Measurements from ENCODE around the gene TACC2. TPM values are rescaled to one million over a fixed set of nuclear protein-coding genes. Genes with fewer than 3 reads are reported as not detected.

TACC2 gene
- total and polyA plus RNA-seq, 9 of the 15 experiments (the other 6 are each of a cell fraction or from before 2014, with no cell fraction given): under 0.01 to 0.35 (median 0.03) TPM; not detected in 6

DNA sequence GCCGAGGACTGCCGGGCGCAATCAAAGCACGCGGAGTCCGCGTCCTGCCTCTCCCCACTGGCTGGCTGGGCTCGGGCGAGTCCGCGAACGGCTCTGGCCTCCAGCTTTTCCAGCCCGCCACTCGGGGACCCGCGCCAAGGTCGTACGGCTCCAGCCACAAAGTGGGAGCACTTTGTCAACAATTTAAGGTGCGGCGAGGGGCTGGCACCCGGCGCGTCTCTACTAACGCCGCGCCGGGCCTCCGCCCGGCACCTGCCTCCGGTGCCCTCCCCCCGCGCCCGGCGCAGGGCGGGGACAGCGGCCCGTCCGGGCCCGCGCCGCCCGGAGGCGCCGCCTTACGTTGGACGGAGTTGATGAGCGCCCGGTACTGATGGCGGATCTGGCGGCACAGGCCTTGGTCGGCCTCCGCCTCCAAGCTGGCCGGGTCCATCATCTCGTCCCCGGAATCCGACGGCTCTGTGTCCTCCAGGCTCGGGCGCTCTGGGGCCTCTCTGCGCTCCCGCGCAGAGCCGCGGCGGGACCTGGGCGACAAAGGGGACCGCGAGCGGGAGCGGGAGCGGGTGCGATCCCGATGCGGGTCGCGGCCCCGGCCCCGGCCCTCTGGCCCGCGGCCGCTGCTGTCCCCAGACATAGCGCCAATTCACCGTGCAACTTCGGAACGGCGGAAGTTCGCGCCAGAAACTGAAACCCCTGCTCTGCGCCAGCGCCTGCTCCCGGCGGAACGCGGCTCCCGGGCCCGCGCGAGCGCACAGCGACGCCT, 14.2 kb upstream of the TACC2 start, which contains the start of gene NSMCE4A (continued):
- TF ChIP-seq YY1 (IDR thresholded peaks at IDR 0.05; ENCODE audit: borderline replicate concordance in 1 of 3, control insufficient read depth in 1 of 3, extremely low read depth in 1 of 3, insufficient read depth in 3 of 3, insufficient read length in 1 of 3, insufficient replicate concordance in 2 of 3, low read depth in 1 of 3, low read length in 2 of 3): peak in 2 of 3 experiments; percentile 61 to 73
- TF ChIP-seq KDM4B (IDR thresholded peaks at IDR 0.05; ENCODE audit: borderline replicate concordance in 2 of 2, low read depth in 1 of 2): no peak
- TF ChIP-seq, protein P1, sequence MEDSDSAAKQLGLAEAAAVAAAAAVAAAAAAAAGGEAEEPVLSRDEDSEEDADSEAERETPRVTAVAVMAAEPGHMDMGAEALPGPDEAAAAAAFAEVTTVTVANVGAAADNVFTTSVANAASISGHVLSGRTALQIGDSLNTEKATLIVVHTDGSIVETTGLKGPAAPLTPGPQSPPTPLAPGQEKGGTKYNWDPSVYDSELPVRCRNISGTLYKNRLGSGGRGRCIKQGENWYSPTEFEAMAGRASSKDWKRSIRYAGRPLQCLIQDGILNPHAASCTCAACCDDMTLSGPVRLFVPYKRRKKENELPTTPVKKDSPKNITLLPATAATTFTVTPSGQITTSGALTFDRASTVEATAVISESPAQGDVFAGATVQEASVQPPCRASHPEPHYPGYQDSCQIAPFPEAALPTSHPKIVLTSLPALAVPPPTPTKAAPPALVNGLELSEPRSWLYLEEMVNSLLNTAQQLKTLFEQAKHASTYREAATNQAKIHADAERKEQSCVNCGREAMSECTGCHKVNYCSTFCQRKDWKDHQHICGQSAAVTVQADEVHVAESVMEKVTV (CRISPR knock-in tag; IDR thresholded peaks at IDR 0.05): no peak
- peak; percentile 69 for TF ChIP-seq POLR2A (conservative IDR thresholded peaks at IDR 0.05)
- no peak for TF ChIP-seq NCOA2 (IDR thresholded peaks at IDR 0.05; ENCODE audit: partially characterized antibody in 2 of 2)
- no peak for TF ChIP-seq SETDB1 (IDR thresholded peaks at IDR 0.05; ENCODE audit: low read length)
- TF ChIP-seq GATAD2B (IDR thresholded peaks at IDR 0.05; ENCODE audit: borderline replicate concordance): peak; percentile 19; the same call in 1 of the 2 replicates
- TF ChIP-seq ATF7 (IDR thresholded peaks at IDR 0.05): no peak
- TF ChIP-seq ZNF146 (CRISPR knock-in tag; IDR thresholded peaks at IDR 0.05; ENCODE audit: unreplicated experiment): no peak
- TF ChIP-seq, protein P2, sequence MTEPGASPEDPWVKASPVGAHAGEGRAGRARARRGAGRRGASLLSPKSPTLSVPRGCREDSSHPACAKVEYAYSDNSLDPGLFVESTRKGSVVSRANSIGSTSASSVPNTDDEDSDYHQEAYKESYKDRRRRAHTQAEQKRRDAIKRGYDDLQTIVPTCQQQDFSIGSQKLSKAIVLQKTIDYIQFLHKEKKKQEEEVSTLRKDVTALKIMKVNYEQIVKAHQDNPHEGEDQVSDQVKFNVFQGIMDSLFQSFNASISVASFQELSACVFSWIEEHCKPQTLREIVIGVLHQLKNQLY (CRISPR knock-in tag; conservative IDR thresholded peaks at IDR 0.05): no peak
- TF ChIP-seq PCBP1 (IDR thresholded peaks at IDR 0.05; ENCODE audit: low read depth, low read length, poor library complexity, severe bottlenecking): peak; percentile 68
- 0 out of 2 replicates have a peak, but pooled peaks have one; percentile 17 for TF ChIP-seq EP400 (IDR thresholded peaks at IDR 0.05)
- TF ChIP-seq, protein P3, sequence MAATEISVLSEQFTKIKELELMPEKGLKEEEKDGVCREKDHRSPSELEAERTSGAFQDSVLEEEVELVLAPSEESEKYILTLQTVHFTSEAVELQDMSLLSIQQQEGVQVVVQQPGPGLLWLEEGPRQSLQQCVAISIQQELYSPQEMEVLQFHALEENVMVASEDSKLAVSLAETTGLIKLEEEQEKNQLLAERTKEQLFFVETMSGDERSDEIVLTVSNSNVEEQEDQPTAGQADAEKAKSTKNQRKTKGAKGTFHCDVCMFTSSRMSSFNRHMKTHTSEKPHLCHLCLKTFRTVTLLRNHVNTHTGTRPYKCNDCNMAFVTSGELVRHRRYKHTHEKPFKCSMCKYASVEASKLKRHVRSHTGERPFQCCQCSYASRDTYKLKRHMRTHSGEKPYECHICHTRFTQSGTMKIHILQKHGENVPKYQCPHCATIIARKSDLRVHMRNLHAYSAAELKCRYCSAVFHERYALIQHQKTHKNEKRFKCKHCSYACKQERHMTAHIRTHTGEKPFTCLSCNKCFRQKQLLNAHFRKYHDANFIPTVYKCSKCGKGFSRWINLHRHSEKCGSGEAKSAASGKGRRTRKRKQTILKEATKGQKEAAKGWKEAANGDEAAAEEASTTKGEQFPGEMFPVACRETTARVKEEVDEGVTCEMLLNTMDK (IDR thresholded peaks at IDR 0.05; ENCODE audit: borderline replicate concordance, insufficient read depth, low read depth, low read length, poor library complexity, severe bottlenecking): peak; percentile 91
- TF ChIP-seq ZNF184 (CRISPR knock-in tag; IDR thresholded peaks at IDR 0.05): no peak
- TF ChIP-seq LEF1 (IDR thresholded peaks at IDR 0.05): no peak
- 0 out of 2 replicates have a peak, but pooled peaks have one; percentile 8 for TF ChIP-seq GABPB1 (CRISPR knock-in tag; IDR thresholded peaks at IDR 0.05)
- TF ChIP-seq ASH1L (IDR thresholded peaks at IDR 0.05; ENCODE audit: borderline replicate concordance, low read depth, partially characterized antibody): no peak
- TF ChIP-seq, protein P4, sequence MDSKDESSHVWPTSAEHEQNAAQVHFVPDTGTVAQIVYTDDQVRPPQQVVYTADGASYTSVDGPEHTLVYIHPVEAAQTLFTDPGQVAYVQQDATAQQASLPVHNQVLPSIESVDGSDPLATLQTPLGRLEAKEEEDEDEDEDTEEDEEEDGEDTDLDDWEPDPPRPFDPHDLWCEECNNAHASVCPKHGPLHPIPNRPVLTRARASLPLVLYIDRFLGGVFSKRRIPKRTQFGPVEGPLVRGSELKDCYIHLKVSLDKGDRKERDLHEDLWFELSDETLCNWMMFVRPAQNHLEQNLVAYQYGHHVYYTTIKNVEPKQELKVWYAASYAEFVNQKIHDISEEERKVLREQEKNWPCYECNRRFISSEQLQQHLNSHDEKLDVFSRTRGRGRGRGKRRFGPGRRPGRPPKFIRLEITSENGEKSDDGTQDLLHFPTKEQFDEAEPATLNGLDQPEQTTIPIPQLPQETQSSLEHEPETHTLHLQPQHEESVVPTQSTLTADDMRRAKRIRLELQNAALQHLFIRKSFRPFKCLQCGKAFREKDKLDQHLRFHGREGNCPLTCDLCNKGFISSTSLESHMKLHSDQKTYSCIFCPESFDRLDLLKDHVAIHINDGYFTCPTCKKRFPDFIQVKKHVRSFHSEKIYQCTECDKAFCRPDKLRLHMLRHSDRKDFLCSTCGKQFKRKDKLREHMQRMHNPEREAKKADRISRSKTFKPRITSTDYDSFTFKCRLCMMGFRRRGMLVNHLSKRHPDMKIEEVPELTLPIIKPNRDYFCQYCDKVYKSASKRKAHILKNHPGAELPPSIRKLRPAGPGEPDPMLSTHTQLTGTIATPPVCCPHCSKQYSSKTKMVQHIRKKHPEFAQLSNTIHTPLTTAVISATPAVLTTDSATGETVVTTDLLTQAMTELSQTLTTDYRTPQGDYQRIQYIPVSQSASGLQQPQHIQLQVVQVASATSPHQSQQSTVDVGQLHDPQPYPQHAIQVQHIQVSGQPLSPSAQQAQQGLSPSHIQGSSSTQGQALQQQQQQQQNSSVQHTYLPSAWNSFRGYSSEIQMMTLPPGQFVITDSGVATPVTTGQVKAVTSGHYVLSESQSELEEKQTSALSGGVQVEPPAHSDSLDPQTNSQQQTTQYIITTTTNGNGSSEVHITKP (IDR thresholded peaks at IDR 0.05; ENCODE audit: partially characterized antibody): no peak
- TF ChIP-seq BCOR (IDR thresholded peaks at IDR 0.05): no peak
